Upper lobe of left lung (tissue), 6 donors: Measurements from ENCODE around the gene ERCC8. TPM values are rescaled to one million over a fixed set of nuclear protein-coding genes. Genes with fewer than 3 reads are reported as not detected.
"Not testable (repeated sequence)": the region's sequence is repeated elsewhere in the genome, so short reads cannot be mapped to it uniquely, and the experiment has no call there.

Experiments
- ATAC-seq, 2 donors: fragments of 200-7000 bp; cut with Tn5 transposase; one replicate each; pipeline ENCODE4 v1.9.1; 2022; ENCODE audit warnings: mild to moderate bottlenecking in 2 of 2, moderate library complexity in 2 of 2; ENCODE audit not compliant: low FRiP score in 2 of 2
- DNase-seq, 2 donors: peaks; one replicate each; pipeline ENCODE4 v3.0.0-alpha.2; 2019 to 2020
- H3K27ac ChIP-seq, 4 donors: fragments of 200-600 bp; sonication (generic); one replicate each; pipeline ENCODE4 v1.5.1; 2016 to 2019
- H3K27me3 ChIP-seq, 4 donors: fragments of 200-600 bp; sonication (generic); one replicate each; pipeline ENCODE4 v1.5.1; 2017 to 2019
- H3K36me3 ChIP-seq, 4 donors: fragments of 200-600 bp; sonication (generic); one replicate each; pipeline ENCODE4 v1.5.1; 2016 to 2019
- H3K4me1 ChIP-seq, 4 donors: fragments of 200-600 bp; sonication (generic); one replicate each; pipeline ENCODE4 v1.5.1; 2018 to 2019
- H3K4me3 ChIP-seq, 4 donors: fragments of 200-600 bp; sonication (generic); one replicate each; pipeline ENCODE4 v1.5.1; 2017 to 2019; ENCODE audit warnings: mild to moderate bottlenecking in 2 of 4, moderate library complexity in 1 of 4
- H3K9me3 ChIP-seq, 4 donors: fragments of 200-600 bp; sonication (generic); one replicate each; pipeline ENCODE4 v1.5.1; 2018 to 2019
- EP300 ChIP-seq, 4 donors: sonication (generic); formaldehyde crosslinking; IDR thresholded peaks; one replicate each; pipeline ENCODE4 v1.5.1; 2017; ENCODE audit warnings: antibody characterized with exemption in 4 of 4, control low read depth in 2 of 4
- POLR2A ChIP-seq, 4 donors: fragments of 450-650 bp; IDR thresholded peaks; one replicate each; pipeline ENCODE4 v1.5.1; 2016 to 2017; ENCODE audit warnings: antibody characterized with exemption in 4 of 4, mild to moderate bottlenecking in 2 of 4
- POLR2AphosphoS5 ChIP-seq, 2 donors: sonication (generic); formaldehyde crosslinking; IDR thresholded peaks; one replicate each; pipeline ENCODE4 v1.5.1; 2017; ENCODE audit warnings: antibody characterized with exemption in 2 of 2
- WGBS, 2 donors: methylation state at CpG; one replicate each; pipeline ENCODE4 v1.1.5; 2017 to 2018; 5-methylcytosine and 5-hydroxymethylcytosine counted together
- total RNA-seq, 6 donors: library from RNA; depleted of rRNA in 4 of 6; stranded (reverse); fragments of >200 nt in 4 of 6; gene quantifications; one replicate each; pipeline versions ENCODE4 v1.1.0 to v1.2.1, GENCODE V29; 2016 to 2021
- TF ChIP-seq, protein P1 (sequence below), 6 experiments: fragments of 450-650 bp in 4 of 6; fragments of 200-600 bp in 2 of 6; sonication (generic) in 2 of 6; IDR thresholded peaks; one replicate each; pipeline ENCODE4 v1.5.1; 2016 to 2019; ENCODE audit warnings: antibody characterized with exemption in 6 of 6
- donor health status: DM: no; HTN: no; CAD: no; lungs with moderate emphysema.
- donor health status: DM: no; HTN: yes; CAD: no; lungs with severe emphysema.

ERCC8 gene
- total RNA-seq, 6 donors from 2014 or later: 5.8 to 17.2 (median 11.2) TPM

DNA sequence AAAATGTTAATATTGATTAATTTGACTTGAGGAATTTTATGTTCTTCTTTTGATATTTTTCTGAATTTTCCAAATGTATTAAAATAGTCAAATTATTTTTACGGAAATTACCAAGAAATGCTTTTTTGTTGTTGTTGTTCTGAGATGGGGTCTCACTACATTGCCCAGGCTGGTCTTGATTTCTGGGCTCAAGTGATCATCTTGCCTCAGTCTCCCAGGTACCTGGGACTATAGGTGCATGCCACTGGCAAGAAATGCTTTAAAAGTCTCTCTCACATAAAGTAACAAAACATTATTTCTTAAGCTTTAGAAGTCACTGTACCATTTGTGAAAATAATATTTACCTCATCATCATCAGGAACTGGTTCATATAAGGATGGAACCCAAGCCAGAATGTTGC lies 57.8 kb downstream of the ERCC8 start:
- TF ChIP-seq POLR2AphosphoS5 (IDR thresholded peaks at IDR 0.05): no peak
- TF ChIP-seq POLR2A (IDR thresholded peaks at IDR 0.05): no peak
- TF ChIP-seq EP300 (IDR thresholded peaks at IDR 0.05): no peak
- TF ChIP-seq, protein P1, sequence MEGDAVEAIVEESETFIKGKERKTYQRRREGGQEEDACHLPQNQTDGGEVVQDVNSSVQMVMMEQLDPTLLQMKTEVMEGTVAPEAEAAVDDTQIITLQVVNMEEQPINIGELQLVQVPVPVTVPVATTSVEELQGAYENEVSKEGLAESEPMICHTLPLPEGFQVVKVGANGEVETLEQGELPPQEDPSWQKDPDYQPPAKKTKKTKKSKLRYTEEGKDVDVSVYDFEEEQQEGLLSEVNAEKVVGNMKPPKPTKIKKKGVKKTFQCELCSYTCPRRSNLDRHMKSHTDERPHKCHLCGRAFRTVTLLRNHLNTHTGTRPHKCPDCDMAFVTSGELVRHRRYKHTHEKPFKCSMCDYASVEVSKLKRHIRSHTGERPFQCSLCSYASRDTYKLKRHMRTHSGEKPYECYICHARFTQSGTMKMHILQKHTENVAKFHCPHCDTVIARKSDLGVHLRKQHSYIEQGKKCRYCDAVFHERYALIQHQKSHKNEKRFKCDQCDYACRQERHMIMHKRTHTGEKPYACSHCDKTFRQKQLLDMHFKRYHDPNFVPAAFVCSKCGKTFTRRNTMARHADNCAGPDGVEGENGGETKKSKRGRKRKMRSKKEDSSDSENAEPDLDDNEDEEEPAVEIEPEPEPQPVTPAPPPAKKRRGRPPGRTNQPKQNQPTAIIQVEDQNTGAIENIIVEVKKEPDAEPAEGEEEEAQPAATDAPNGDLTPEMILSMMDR (IDR thresholded peaks at IDR 0.05): no peak
- H3K27me3 ChIP-seq: no peaks in the 10 kb centered on the region
- no peak overlapping the region for H3K4me3 ChIP-seq
- no peak overlapping the region for H3K27ac ChIP-seq
- DNase-seq (no peak), ATAC-seq (no peak)
- H3K4me1 ChIP-seq: no peaks in the 10 kb centered on the region
- H3K36me3 ChIP-seq: peaks cover 0 to 6% (median 2%) of the 10 kb centered on the region in 4 donors
- no peaks in the 10 kb centered on the region for H3K9me3 ChIP-seq
- WGBS, 2 donors: 96 to 100% methylated on average over 1 of the region's 1 CpG

DNA sequence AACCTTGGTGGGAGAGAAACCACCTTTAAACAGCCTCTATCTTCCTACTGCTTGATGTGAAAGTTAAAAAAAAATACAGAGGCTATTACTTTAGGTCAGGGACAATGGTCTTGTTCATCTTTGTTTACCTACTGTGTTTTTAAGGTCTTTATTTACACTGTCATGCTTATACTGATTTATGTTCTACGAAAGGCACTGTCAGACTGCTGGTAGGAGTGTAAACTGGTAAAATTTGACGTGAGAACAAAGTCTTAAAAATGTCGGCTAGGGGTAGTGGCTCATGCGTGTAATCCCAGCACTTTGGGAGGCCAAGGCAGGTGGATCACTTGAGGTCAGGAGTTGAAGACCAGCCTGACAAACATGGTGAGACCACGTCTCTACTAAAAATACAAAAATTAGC lies 58.7 kb downstream of the ERCC8 start:
- no peak for TF ChIP-seq POLR2AphosphoS5 (IDR thresholded peaks at IDR 0.05)
- TF ChIP-seq POLR2A (IDR thresholded peaks at IDR 0.05): no peak
- no peak for TF ChIP-seq EP300 (IDR thresholded peaks at IDR 0.05)
- TF ChIP-seq, protein P1 (IDR thresholded peaks at IDR 0.05): no peak
- 88 to 96% methylated on average over 5 of the region's 5 CpGs for WGBS, 2 donors
- H3K4me1 ChIP-seq: no peaks in the 10 kb centered on the region
- H3K27me3 ChIP-seq: no peaks in the 10 kb centered on the region
- no peak for DNase-seq
- H3K27ac ChIP-seq: no peak overlapping the region
- peaks cover 0 to 9% (median 2%) of the 10 kb centered on the region in 4 donors for H3K36me3 ChIP-seq
- H3K9me3 ChIP-seq: no peaks in the 10 kb centered on the region
- no peak overlapping the region for H3K4me3 ChIP-seq
- ATAC-seq: no peak

DNA sequence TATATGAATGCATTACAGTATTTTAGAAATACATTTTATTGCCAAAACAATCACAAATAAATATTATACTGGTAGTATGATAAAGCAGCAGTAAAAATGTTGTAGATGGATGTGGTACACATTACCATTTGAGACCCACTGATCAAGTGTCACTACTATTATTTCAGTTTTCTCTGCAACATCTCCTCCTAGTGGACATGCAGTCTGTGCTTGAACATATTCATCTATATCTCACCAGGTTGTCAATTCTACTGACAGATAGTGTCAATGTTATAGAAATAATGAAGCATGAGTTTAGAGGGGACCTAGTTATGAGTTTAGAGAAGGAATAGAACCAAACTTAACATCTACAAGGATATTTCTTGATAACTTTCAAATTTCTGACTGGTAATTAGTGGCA lies 61.6 kb downstream of the ERCC8 start:
- DNase-seq: no peak
- no peak for ATAC-seq
- H3K27me3 ChIP-seq: no peaks in the 10 kb centered on the region
- TF ChIP-seq, protein P1 (IDR thresholded peaks at IDR 0.05): peak in 2 of 6 experiments; percentile 24 to 32
- TF ChIP-seq POLR2AphosphoS5 (IDR thresholded peaks at IDR 0.05) (no peak), POLR2A (IDR thresholded peaks at IDR 0.05) (no peak)
- H3K9me3 ChIP-seq: no peaks in the 10 kb centered on the region
- no peak overlapping the region for H3K4me3 ChIP-seq
- no peaks in the 10 kb centered on the region for H3K4me1 ChIP-seq
- H3K36me3 ChIP-seq: peaks cover 0 to 3% (median 0%) of the 10 kb centered on the region in 4 donors
- no peak overlapping the region for H3K27ac ChIP-seq

DNA sequence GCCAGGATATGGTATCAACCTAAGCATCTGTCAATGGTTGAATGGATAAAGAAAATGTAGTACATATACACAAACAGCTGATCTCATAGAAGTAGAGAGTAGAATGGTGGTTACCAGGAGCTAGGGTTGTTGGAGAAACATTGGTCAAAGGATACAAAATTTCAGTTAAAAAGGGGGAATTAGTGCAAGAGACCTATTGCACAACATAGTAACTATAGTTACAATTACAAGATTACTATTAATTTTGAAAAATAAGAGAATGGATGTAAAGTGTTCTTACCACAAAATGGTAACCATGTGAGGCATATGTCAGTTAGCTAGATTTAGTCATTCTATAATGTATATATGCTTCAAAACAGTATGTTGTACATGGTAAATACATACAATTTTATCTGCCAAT lies 72.0 kb downstream of the ERCC8 start:
- no peak for DNase-seq
- no peak overlapping the region for H3K27ac ChIP-seq
- no peaks in the 10 kb centered on the region for H3K4me1 ChIP-seq
- peaks cover 0 to 13% (median 0%) of the 10 kb centered on the region in 4 donors for H3K9me3 ChIP-seq
- H3K4me3 ChIP-seq: no peak overlapping the region
- ATAC-seq: no peak
- H3K27me3 ChIP-seq: no peaks in the 10 kb centered on the region
- H3K36me3 ChIP-seq: no peaks in the 10 kb centered on the region
- TF ChIP-seq POLR2A (IDR thresholded peaks at IDR 0.05): no peak
- no peak for TF ChIP-seq POLR2AphosphoS5 (IDR thresholded peaks at IDR 0.05)
- TF ChIP-seq, protein P1 (IDR thresholded peaks at IDR 0.05): no peak
- TF ChIP-seq EP300 (IDR thresholded peaks at IDR 0.05): no peak

DNA sequence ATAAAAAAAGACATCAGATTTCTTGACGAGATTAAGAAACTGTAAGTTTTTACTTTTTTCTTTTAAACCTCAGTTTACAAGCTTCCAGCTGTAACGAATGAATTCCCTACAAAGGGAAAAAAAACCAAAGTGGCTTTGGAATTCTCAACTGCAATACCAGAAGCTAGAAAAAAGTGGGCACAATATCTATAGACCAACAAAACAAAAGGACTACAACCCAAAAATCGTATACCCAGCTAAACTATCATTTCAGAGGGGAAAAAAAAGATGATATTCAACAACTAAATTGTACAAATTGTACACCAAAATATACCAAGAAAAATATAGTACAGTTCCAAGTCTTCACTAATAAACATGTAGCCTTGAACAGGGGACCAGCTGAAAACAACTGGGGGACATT lies 74.0 kb downstream of the ERCC8 start:
- H3K4me3 ChIP-seq: no peak overlapping the region
- H3K27me3 ChIP-seq: no peaks in the 10 kb centered on the region
- DNase-seq (no peak), ATAC-seq (no peak)
- no peaks in the 10 kb centered on the region for H3K36me3 ChIP-seq
- no peak overlapping the region for H3K27ac ChIP-seq
- no peaks in the 10 kb centered on the region for H3K4me1 ChIP-seq
- WGBS, 2 donors: 95 to 97% methylated on average over 3 of the region's 3 CpGs
- TF ChIP-seq, protein P1 (IDR thresholded peaks at IDR 0.05): no peak
- TF ChIP-seq POLR2AphosphoS5 (IDR thresholded peaks at IDR 0.05) (no peak), EP300 (IDR thresholded peaks at IDR 0.05) (no peak), POLR2A (IDR thresholded peaks at IDR 0.05) (no peak)
- peaks cover 0 to 13% (median 0%) of the 10 kb centered on the region in 4 donors for H3K9me3 ChIP-seq

DNA sequence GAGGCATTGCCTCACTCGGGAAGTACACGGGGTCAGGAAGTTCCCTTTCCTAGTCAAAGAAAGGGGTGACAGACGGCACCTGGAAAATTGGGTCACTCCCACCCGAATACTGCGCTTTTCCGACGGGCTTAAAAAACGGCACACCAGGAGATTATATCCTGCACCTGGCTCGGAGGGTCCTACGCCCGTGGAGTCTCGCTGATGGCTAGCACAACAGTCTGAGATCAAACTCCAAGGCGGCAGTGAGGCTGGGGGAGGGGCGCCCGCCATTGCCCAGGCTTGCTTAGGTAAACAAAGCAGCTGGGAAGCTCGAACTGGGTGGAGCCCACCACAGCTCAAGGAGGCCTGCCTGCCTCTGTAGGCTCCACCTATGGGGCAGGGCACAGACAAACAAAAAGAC lies 84.3 kb downstream of the ERCC8 start:
- not testable (repeated sequence) for DNase-seq, H3K4me3 ChIP-seq, H3K9me3 ChIP-seq, H3K4me1 ChIP-seq, ATAC-seq, H3K27me3 ChIP-seq, H3K36me3 ChIP-seq, H3K27ac ChIP-seq
- WGBS, 2 donors: 95% methylated on average over 14 to 15 of the region's 16 CpGs
